Astrocyte of the cerebellum (primary cell): ENCODE measurements around the gene MARCKS.

Experiments
- DNase-seq: peaks from one replicate; pipeline ENCODE4 v3.0.0-alpha.2; 2011; ENCODE audit warnings: low read depth
- H3K4me3 ChIP-seq: 2 replicates; pipeline ENCODE4 v1.5.1; 2011; ENCODE audit warnings: mild to moderate bottlenecking, low read depth, low read length, moderate library complexity
- CTCF ChIP-seq: IDR thresholded peaks from 2 replicates; pipeline ENCODE4 v1.5.1; 2012; ENCODE audit warnings: low read length, low read depth, moderate library complexity, mild to moderate bottlenecking; ENCODE audit errors: missing control alignments
- in situ Hi-C: cut with HindIII; loops from 2 replicates; pipeline ENCODE4 v1.10.0; 2017; ENCODE audit warnings: low sequenced_read_pairs

The MARCKS gene

GRCh38 chr6:113856625-113857555, at the start of gene MARCKS:
Gene MARCKS, plus strand, starts transcription at chr6:113857345. Its CDS starts 401 bp downstream, at chr6:113857746.
- peak; percentile 80 for DNase-seq
- in situ Hi-C loops, result no loop called here
- H3K4me3 ChIP-seq, result peak within 1 kb of the TSS; percentile 90
- TF ChIP-seq CTCF, result no peak

GRCh38 chr6:113809826-113810225, 47.3 kb upstream of the MARCKS start:
- in situ Hi-C loops, result no loop called here
- no peak for TF ChIP-seq CTCF
- H3K4me3 ChIP-seq, result no peak overlapping the region
- no peak for DNase-seq

- TF ChIP-seq CTCF, result no peak
- in situ Hi-C loops, result no loop called here
- no peak overlapping the region for H3K4me3 ChIP-seq
- peak; percentile 75 for DNase-seq
Measured at GRCh38 chr6:113813142-113813541, 44.0 kb upstream of the MARCKS start.

GRCh38 chr6:113818578-113818977, 38.6 kb upstream of the MARCKS start:
- no peak for DNase-seq
- no peak for TF ChIP-seq CTCF
- in situ Hi-C loops, result no loop called here
- no peak overlapping the region for H3K4me3 ChIP-seq

GRCh38 chr6:113819169-113819830, 37.8 kb upstream of the MARCKS start:
- no peak for DNase-seq
- H3K4me3 ChIP-seq, result no peak overlapping the region
- no peak for TF ChIP-seq CTCF
- in situ Hi-C loops, result no loop called here

- no peak for DNase-seq
- in situ Hi-C loops, result no loop called here
- H3K4me3 ChIP-seq, result no peak overlapping the region
- no peak for TF ChIP-seq CTCF
Measured at GRCh38 chr6:113820761-113821160, 36.4 kb upstream of the MARCKS start.
